ENCODE data around the gene PAIP2B. TPM values are rescaled to one million over a fixed set of nuclear protein-coding genes. Genes with fewer than 3 reads are reported as not detected.

PAIP2B gene
- total RNA-seq, 1 donor from 2014 or later, result 0.78 TPM

- Mint-ChIP-seq H3K4me3 (ENCODE audit: unreplicated experiment) (no peak overlapping the region), H3K36me3 (ENCODE audit: unreplicated experiment) (no peaks in the 10 kb centered on the region), H3K27ac (ENCODE audit: unreplicated experiment) (no peak overlapping the region)
Observed at GRCh38 chr2:71256421-71256820, 29.5 kb upstream of the PAIP2B start.

GRCh38 chr2:71254776-71255175 is 27.9 kb upstream of the PAIP2B start:
- H3K9me3 Mint-ChIP-seq (ENCODE audit: unreplicated experiment), result peaks cover 4% of the 10 kb centered on the region
- no peaks in the 10 kb centered on the region for H3K4me1 Mint-ChIP-seq (ENCODE audit: unreplicated experiment)
- TF ChIP-seq CTCF (IDR thresholded peaks at IDR 0.05), result no peak

More at GRCh38 chr2:71256421-71256820, 29.5 kb upstream of the PAIP2B start:
- no peak for DNase-seq (ENCODE audit: extremely low spot score, unreplicated experiment)
- no peak for TF ChIP-seq CTCF (IDR thresholded peaks at IDR 0.05)
- Mint-ChIP-seq H3K27me3 (ENCODE audit: unreplicated experiment) (peaks cover 68% of the 10 kb centered on the region), H3K9me3 (ENCODE audit: unreplicated experiment) (peaks cover 4% of the 10 kb centered on the region), H3K4me1 (ENCODE audit: unreplicated experiment) (no peaks in the 10 kb centered on the region)

GRCh38 chr2:71254078-71254477 is 27.2 kb upstream of the PAIP2B start:
- H3K9me3 Mint-ChIP-seq (ENCODE audit: unreplicated experiment), result peaks cover 4% of the 10 kb centered on the region
- no peak overlapping the region for H3K4me3 Mint-ChIP-seq (ENCODE audit: unreplicated experiment)
- H3K36me3 Mint-ChIP-seq (ENCODE audit: unreplicated experiment), result no peaks in the 10 kb centered on the region
- peaks cover 73% of the 10 kb centered on the region for H3K27me3 Mint-ChIP-seq (ENCODE audit: unreplicated experiment)
- no peaks in the 10 kb centered on the region for H3K4me1 Mint-ChIP-seq (ENCODE audit: unreplicated experiment)
- no peak for DNase-seq (ENCODE audit: extremely low spot score, unreplicated experiment)
- H3K27ac Mint-ChIP-seq (ENCODE audit: unreplicated experiment), result no peak overlapping the region
- no peak for TF ChIP-seq CTCF (IDR thresholded peaks at IDR 0.05)

More at GRCh38 chr2:71254776-71255175, 27.9 kb upstream of the PAIP2B start:
- Mint-ChIP-seq H3K4me3 (ENCODE audit: unreplicated experiment) (no peak overlapping the region), H3K27ac (ENCODE audit: unreplicated experiment) (no peak overlapping the region), H3K36me3 (ENCODE audit: unreplicated experiment) (no peaks in the 10 kb centered on the region), H3K27me3 (ENCODE audit: unreplicated experiment) (peaks cover 74% of the 10 kb centered on the region)
- no peak for DNase-seq (ENCODE audit: extremely low spot score, unreplicated experiment)

- Mint-ChIP-seq H3K27me3 (ENCODE audit: unreplicated experiment) (peaks cover 73% of the 10 kb centered on the region), H3K27ac (ENCODE audit: unreplicated experiment) (no peak overlapping the region), H3K4me3 (ENCODE audit: unreplicated experiment) (no peak overlapping the region), H3K36me3 (ENCODE audit: unreplicated experiment) (no peaks in the 10 kb centered on the region), H3K4me1 (ENCODE audit: unreplicated experiment) (no peaks in the 10 kb centered on the region), H3K9me3 (ENCODE audit: unreplicated experiment) (peaks cover 4% of the 10 kb centered on the region)
- TF ChIP-seq CTCF (IDR thresholded peaks at IDR 0.05), result no peak
- no peak for DNase-seq (ENCODE audit: extremely low spot score, unreplicated experiment)
Observed at GRCh38 chr2:71253476-71253875, 26.6 kb upstream of the PAIP2B start.

GRCh38 chr2:71252862-71253261 is 26.0 kb upstream of the PAIP2B start:
- Mint-ChIP-seq H3K4me1 (ENCODE audit: unreplicated experiment) (no peaks in the 10 kb centered on the region), H3K27ac (ENCODE audit: unreplicated experiment) (no peak overlapping the region), H3K9me3 (ENCODE audit: unreplicated experiment) (peaks cover 6% of the 10 kb centered on the region), H3K4me3 (ENCODE audit: unreplicated experiment) (no peak overlapping the region), H3K36me3 (ENCODE audit: unreplicated experiment) (no peaks in the 10 kb centered on the region), H3K27me3 (ENCODE audit: unreplicated experiment) (peaks cover 74% of the 10 kb centered on the region)
- TF ChIP-seq CTCF (IDR thresholded peaks at IDR 0.05), result no peak
- DNase-seq (ENCODE audit: extremely low spot score, unreplicated experiment), result no peak

Data from osteocyte (in vitro differentiated cells).